GM10248 (cell line): ENCODE results near the gene MT1B.

ENCODE experiments used
- CTCF ChIA-PET: fragments of 300-600 bp; sonication (Branson Sonifier 250); formaldehyde crosslinking; extraction: SDS; loops from one replicate; lab custom pipeline; 2021; ENCODE audit warnings: antibody characterized with exemption; lab: Yijun Ruan, JAX
- POLR2A ChIA-PET: fragments of 350-650 bp; sonication (Branson Sonifier 250); formaldehyde crosslinking; extraction: SDS; loops from one replicate; lab custom pipeline; 2020; ENCODE audit warnings: antibody characterized with exemption; lab: Yijun Ruan, JAX
- DNase-seq: peaks from one replicate; pipeline ENCODE4 v3.0.0; 2012; ENCODE audit errors: extremely low spot score
- TF ChIP-seq, protein P1 (sequence below): IDR thresholded peaks from 2 replicates; pipeline ENCODE4 v1.5.1; 2012; ENCODE audit warnings: mild to moderate bottlenecking, low read depth; ENCODE audit errors: extremely low read depth, missing control alignments, control extremely low read depth

Gene MT1B

DNA sequence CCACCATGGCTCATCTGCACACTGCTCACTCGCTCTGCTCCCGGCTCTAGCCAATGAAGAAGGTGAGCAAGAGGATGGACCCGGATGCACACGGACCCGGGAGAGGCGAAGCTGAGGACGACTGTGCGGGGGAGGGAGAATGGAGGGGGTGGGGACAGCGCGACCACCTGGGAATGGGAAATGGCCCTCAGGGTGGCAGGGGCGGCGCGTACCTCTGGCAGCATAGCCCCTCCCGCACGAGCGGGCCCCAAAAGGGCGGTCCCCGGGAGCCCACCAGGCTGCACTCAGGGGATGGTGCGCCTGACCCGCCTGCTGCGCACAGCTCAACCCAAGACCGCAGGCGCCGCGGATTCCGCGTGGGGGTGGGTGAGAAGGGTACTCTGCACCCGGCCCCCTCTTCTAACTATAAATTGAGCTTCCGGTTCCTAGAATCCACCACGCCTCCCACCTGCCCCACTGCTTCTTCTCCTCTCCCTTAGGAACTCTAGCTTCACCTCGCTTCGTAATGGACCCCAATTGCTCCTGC lies 24.1 kb downstream of the MT1B start:
- POLR2A ChIA-PET: no interaction called here
- CTCF ChIA-PET: interaction anchor here (1.1 to 2.2 kb wide), 2 partner anchors 20 to 26 kb away, joined by 5 to 14 read pairs; no protein-coding TSS in a partner anchor
- TF ChIP-seq, protein P1, sequence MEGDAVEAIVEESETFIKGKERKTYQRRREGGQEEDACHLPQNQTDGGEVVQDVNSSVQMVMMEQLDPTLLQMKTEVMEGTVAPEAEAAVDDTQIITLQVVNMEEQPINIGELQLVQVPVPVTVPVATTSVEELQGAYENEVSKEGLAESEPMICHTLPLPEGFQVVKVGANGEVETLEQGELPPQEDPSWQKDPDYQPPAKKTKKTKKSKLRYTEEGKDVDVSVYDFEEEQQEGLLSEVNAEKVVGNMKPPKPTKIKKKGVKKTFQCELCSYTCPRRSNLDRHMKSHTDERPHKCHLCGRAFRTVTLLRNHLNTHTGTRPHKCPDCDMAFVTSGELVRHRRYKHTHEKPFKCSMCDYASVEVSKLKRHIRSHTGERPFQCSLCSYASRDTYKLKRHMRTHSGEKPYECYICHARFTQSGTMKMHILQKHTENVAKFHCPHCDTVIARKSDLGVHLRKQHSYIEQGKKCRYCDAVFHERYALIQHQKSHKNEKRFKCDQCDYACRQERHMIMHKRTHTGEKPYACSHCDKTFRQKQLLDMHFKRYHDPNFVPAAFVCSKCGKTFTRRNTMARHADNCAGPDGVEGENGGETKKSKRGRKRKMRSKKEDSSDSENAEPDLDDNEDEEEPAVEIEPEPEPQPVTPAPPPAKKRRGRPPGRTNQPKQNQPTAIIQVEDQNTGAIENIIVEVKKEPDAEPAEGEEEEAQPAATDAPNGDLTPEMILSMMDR: no peak
- no peak for DNase-seq

DNA sequence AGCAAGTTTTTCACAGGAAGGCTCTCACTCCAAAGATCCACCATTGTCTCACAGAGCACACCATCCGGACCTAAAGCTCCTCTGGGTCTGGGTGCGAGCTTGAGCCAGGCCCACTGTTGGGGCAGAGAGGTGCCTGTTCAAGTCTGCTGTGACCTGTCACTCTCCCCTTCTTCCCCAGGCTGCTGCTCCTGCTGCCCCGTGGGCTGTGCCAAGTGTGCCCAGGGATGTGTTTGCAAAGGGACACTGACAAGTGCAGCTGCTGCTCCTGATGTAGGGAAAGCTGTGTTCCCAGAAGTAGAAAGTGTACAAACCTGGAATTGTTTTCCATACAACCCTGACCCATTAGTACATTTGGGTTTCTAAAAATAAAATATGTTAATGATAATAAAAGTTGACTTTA lies 25.8 kb downstream of the MT1B start:
- POLR2A ChIA-PET: no interaction called here
- TF ChIP-seq, protein P1: no peak
- CTCF ChIA-PET: interaction anchor here (1.9 to 2.3 kb wide), 3 partner anchors 10 to 101 kb away, joined by 6 to 14 read pairs (median 7); partner anchors contain the start of gene MT1G
- no peak for DNase-seq

DNA sequence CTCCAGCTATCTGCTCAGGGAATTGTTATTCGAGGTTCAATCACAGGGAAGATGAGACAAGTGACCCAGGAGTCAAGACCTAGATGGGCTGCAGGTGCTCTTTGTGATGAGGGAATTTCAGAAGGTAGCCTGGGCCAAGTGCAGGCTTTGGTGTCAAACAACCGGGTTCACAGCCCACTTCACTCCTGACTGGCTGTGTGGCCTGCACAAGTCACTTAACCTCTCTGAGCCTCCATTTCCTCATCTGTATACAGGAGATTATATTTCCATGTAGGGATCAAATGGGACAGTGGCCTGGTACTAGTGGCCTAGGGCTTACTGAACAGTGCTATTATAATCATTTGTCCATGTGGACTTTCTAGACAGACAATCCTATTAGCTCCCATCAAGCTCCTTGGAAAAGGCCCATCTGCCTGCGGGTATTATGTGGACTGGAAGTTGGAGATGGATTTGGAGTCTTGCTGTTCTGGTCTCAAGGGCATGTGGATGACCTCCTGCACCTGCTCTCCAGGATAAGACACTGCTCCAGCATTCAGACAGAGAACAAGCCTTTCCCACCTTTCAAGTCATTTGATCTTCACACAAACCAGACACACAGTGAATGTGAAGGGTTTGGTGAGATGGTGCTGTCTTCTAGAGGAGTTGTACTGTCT lies 27.5 kb downstream of the MT1B start:
- POLR2A ChIA-PET: no interaction called here
- CTCF ChIA-PET: interaction anchor here (0.9 to 2.3 kb wide), 5 partner anchors 12 to 87 kb away, joined by 3 to 9 read pairs (median 4); partner anchors contain the start of genes MT1E and MT1G
- no peak for DNase-seq
- TF ChIP-seq, protein P1: no peak

DNA sequence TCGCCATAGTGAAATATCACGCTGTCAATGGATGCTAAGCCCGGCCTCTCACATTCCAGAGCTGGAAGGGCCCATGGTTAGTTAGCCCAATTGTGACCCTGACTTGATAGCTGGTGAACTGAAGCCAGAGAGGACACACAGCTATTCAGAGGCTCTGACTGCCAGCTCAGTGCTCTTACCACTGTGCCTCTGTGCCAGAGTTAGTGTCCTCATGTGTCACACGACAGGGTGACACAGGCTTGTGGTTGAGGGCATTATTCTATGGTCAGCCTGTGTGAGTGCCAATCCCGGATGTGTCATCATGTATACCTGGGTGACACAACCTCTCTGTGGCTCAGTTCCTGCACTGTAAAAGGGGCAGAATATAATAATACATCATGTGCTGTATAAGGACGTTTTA lies 28.1 kb downstream of the MT1B start:
- POLR2A ChIA-PET: no interaction called here
- no peak for DNase-seq
- TF ChIP-seq, protein P1: no peak
- CTCF ChIA-PET: interaction anchor here (0.9 to 2.3 kb wide), 4 partner anchors 12 to 88 kb away, joined by 3 to 9 read pairs (median 6); partner anchors contain the start of gene MT1G

DNA sequence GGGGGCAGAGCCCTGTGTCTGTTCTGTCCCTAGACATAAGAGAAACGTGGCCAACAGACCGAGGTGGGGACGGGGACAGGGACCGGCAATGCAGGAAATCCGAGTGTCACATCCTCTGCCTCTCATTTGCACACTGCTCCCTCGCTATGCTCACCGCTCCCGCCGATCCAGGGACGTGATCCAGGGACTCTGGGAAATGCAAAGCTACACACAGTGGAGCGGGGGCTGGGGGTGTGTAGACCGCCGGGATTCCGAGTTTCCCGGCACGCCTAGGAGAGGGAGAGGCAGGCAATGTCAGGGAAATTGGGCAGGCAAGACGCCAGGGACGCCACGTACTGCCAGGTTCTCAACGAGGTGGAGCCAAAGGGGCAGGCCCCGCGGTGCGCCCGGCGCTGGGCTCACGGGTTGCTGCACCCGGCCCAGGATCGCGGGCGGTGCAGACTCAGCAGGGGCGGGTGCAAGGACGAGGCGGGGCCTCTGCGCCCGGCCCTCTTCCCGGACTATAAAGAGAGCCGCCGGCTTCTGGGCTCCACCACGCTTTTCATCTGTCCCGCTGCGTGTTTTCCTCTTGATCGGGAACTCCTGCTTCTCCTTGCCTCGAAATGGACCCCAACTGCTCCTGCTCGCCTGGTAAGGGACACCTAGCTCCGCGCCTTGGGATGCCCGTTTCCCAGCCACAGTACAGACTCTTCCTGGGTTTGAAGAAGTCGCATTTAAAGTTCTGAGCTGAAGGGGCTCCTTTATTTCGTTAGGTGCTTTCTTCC lies 30.4 kb downstream of the MT1B start, which contains the start of gene MT1X:
MT1X (plus strand) TSS at position 532 of the 764 bp plus-strand sequence; CDS start at position 603, 71 bp downstream.
- TF ChIP-seq, protein P1: no peak
- peak; percentile 90 for DNase-seq
- POLR2A ChIA-PET: no interaction called here
- CTCF ChIA-PET: interaction anchor here (2.5 kb wide), 1 partner anchor 20 kb away, joined by 17 read pairs; no protein-coding TSS in a partner anchor
